ENCODE results near the gene SGIP1. TPM values are rescaled to one million over a fixed set of nuclear protein-coding genes. Genes with fewer than 3 reads are reported as not detected.

The SGIP1 gene
- total and polyA plus RNA-seq, 2 experiments from 2014 or later, result 2.4 to 6.1 TPM

- no peak for TF ChIP-seq REST (IDR thresholded peaks at IDR 0.05; ENCODE audit: unreplicated experiment)
- TF ChIP-seq ETS1 (IDR thresholded peaks at IDR 0.05), result no peak
- TF ChIP-seq CREB1 (CRISPR knock-in tag; IDR thresholded peaks at IDR 0.05; ENCODE audit: low read depth), result no peak
These were observed 89.9 kb downstream of the SGIP1 start (continued) for GRCh38 chr1:66623812-66624211.

GRCh38 chr1:66624412-66625060, 90.6 kb downstream of the SGIP1 start:
- Mint-ChIP-seq H3K27ac (no peak overlapping the region), H3K9me3 (no peaks in the 10 kb centered on the region), H3K4me1 (no peaks in the 10 kb centered on the region), H3K4me3 (no peak overlapping the region), H3K27me3 (ENCODE audit: insufficient read depth, low read depth, poor library complexity) (no peaks in the 10 kb centered on the region), H3K36me3 (ENCODE audit: low read depth) (no peaks in the 10 kb centered on the region)
- Histone ChIP-seq H3K4me3 (no peak overlapping the region), H3F3A (replicated peaks; ENCODE audit: low read depth) (no peaks in the 10 kb centered on the region), H3K27me3 (ENCODE audit: insufficient read depth) (no peaks in the 10 kb centered on the region), H2AFZ (no peak overlapping the region), H3K27ac (ENCODE audit: low read depth) (no peak overlapping the region), H3K4me1 (ENCODE audit: insufficient read depth) (no peaks in the 10 kb centered on the region), H3K36me3 (ENCODE audit: insufficient read depth) (no peaks in the 10 kb centered on the region), H3K9me2 (ENCODE audit: insufficient read depth) (0 out of 2 replicates have a peak, but pooled peaks cover 4% of the 10 kb centered on the region), H3K4me2 (no peak overlapping the region), H3K79me2 (replicated peaks; ENCODE audit: insufficient read depth) (no peaks in the 10 kb centered on the region), H4K20me1 (replicated peaks; ENCODE audit: insufficient read depth) (no peaks in the 10 kb centered on the region)
- no peak for ATAC-seq
- DNase-seq (ENCODE audit: low spot score), result no peak
- no peak for TF ChIP-seq NANOG (IDR thresholded peaks at IDR 0.05; ENCODE audit: borderline replicate concordance)
- TF ChIP-seq, protein P1, sequence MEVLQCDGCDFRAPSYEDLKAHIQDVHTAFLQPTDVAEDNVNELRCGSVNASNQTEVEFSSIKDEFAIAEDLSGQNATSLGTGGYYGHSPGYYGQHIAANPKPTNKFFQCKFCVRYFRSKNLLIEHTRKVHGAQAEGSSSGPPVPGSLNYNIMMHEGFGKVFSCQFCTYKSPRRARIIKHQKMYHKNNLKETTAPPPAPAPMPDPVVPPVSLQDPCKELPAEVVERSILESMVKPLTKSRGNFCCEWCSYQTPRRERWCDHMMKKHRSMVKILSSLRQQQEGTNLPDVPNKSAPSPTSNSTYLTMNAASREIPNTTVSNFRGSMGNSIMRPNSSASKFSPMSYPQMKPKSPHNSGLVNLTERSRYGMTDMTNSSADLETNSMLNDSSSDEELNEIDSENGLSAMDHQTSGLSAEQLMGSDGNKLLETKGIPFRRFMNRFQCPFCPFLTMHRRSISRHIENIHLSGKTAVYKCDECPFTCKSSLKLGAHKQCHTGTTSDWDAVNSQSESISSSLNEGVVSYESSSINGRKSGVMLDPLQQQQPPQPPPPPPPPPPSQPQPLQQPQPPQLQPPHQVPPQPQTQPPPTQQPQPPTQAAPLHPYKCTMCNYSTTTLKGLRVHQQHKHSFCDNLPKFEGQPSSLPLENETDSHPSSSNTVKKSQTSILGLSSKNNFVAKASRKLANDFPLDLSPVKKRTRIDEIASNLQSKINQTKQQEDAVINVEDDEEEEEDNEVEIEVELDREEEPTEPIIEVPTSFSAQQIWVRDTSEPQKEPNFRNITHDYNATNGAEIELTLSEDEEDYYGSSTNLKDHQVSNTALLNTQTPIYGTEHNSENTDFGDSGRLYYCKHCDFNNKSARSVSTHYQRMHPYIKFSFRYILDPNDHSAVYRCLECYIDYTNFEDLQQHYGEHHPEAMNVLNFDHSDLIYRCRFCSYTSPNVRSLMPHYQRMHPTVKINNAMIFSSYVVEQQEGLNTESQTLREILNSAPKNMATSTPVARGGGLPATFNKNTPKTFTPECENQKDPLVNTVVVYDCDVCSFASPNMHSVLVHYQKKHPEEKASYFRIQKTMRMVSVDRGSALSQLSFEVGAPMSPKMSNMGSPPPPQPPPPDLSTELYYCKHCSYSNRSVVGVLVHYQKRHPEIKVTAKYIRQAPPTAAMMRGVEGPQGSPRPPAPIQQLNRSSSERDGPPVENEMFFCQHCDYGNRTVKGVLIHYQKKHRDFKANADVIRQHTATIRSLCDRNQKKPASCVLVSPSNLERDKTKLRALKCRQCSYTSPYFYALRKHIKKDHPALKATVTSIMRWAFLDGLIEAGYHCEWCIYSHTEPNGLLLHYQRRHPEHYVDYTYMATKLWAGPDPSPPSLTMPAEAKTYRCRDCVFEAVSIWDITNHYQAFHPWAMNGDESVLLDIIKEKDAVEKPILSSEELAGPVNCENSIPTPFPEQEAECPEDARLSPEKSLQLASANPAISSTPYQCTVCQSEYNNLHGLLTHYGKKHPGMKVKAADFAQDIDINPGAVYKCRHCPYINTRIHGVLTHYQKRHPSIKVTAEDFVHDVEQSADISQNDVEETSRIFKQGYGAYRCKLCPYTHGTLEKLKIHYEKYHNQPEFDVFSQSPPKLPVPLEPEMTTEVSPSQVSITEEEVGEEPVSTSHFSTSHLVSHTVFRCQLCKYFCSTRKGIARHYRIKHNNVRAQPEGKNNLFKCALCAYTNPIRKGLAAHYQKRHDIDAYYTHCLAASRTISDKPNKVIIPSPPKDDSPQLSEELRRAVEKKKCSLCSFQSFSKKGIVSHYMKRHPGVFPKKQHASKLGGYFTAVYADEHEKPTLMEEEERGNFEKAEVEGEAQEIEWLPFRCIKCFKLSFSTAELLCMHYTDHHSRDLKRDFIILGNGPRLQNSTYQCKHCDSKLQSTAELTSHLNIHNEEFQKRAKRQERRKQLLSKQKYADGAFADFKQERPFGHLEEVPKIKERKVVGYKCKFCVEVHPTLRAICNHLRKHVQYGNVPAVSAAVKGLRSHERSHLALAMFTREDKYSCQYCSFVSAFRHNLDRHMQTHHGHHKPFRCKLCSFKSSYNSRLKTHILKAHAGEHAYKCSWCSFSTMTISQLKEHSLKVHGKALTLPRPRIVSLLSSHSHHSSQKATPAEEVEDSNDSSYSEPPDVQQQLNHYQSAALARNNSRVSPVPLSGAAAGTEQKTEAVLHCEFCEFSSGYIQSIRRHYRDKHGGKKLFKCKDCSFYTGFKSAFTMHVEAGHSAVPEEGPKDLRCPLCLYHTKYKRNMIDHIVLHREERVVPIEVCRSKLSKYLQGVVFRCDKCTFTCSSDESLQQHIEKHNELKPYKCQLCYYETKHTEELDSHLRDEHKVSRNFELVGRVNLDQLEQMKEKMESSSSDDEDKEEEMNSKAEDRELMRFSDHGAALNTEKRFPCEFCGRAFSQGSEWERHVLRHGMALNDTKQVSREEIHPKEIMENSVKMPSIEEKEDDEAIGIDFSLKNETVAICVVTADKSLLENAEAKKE (CRISPR knock-in tag; IDR thresholded peaks at IDR 0.05), result no peak
- no peak for TF ChIP-seq JUNB (IDR thresholded peaks at IDR 0.05; ENCODE audit: unreplicated experiment)
- no peak for TF ChIP-seq REST (IDR thresholded peaks at IDR 0.05; ENCODE audit: unreplicated experiment)
- TF ChIP-seq EZH2 (IDR thresholded peaks at IDR 0.05; ENCODE audit: low read depth, unreplicated experiment), result no peak

Data from GM23338 (cell line).